Activated gamma-delta T cell treated with anti-CD3 and anti-CD28 coated beads, Interleukin-2, amount 50 U/mL, for 16 hours (primary cell): ENCODE results near the gene UGT1A8.

ENCODE experiments used
- DNase-seq: peaks from one replicate; pipeline ENCODE4 v3.0.0-alpha.2; 2020; ENCODE audit warnings: low read depth

The UGT1A8 gene

GRCh38 chr2:233801357-233802131 is 184.1 kb downstream of the UGT1A8 start:
- no peak for DNase-seq

GRCh38 chr2:233802132-233802815 is 184.8 kb downstream of the UGT1A8 start:
- DNase-seq, result no peak

DNA sequence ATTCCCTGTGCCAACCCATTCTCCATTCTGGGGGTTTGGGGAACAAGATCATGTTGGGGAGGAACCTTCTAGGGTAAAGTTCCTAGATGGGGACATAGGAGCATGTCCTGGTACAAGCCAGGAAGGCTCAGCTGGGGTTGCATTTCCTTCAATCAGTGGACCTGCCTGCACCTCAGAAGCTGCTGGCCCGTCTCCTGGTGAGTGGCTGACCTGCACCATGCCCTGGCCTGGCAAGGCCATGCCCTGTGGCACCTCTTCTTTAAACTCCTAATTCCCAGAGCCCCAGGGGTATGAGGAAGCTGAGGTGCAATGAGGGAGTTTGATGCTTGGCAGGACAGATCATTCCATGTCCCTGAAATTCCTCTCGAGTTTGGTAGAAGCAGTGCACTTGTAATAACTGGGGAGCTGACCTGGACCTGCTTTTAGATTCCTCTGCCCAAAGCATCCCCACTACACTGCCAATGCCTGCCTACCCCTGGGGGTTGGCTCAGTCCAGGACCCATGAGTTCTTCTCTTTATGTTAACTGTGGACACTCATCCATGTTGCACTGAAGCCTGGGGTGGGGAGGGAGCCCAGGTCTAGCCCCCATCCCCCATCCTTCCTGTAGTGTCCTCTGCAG is 186.0 kb downstream of the UGT1A8 start:
- no peak for DNase-seq

GRCh38 chr2:233803994-233804393 is 186.6 kb downstream of the UGT1A8 start:
- DNase-seq, result no peak

DNA sequence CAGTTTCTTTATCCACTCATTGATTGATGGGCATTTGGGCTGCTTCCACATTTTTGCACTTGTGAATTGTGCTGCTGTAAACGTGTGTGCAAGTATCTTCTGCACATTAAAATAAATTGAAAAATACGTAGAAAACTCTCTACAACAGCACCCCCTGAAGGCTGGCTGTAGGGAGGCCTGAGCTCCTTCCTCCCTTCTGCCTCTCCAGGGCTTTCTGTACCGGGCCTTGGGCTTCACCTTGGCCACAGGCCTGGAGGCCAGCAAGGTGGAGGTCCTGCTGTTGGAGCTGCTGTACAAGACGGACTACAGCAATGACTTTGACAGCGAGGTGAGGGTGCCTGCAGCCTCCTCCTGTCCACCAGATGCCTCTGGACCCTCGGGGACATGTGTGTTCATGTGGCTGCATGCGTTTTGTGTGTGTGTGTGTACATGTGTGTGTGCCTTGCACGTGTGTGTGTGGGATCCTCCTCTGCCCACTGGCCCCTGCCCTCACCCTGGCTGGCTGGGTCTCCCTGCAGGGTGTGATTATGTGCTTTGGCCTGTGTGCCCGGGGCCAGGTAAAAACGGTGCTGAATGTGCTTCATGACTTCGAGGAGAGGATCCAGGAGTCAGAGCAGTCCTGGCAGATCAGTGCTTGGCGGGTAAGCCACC is 189.9 kb downstream of the UGT1A8 start:
- DNase-seq, result no peak

DNA sequence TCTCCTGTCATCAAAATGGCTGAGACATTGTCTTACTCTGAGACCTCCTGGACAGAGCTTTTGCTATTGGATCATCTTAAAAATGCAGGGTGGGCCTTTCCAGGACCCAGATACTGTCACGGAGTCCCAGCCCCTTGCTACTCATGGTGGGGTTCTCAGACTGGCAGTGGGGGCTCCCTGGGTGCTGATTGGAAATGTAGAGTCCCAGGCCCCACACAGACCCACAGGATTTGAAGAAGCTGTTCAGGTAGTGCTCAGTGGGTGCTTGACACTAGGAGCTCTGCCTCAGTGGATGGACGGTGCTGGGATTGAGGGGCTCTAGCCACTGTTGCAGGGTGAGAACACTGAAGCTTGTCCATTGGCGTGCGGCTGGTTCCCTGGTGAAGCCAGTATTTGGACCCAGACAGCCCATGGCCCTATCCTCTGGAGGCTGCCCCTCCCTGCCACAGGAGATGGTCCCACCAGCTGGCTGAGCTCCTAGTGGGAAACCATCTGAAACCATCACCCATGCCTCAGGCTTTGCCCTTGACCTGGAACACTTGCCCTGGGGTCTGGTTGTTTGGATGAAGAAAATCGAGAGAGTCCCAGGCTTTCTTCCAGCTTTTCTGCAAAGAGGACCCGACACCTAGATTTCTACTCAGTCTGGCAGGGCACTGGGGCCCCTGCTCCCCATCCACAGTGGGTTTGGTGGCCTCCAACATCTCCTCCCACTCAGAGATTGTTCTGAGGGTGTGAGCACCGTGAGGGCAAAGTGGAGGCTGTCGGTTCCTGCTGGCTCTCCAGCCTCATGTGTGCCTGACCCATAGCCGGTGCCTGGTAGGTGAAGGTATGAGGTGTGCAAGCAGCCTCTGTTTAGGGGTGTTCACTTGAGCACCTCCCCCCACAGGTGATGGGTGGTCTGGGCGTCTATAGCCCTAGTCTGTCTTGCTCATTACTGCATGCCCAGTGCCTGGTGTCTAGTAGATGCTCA is 190.8 kb downstream of the UGT1A8 start:
- DNase-seq, result no peak

- DNase-seq, result no peak
These were observed 193.0 kb downstream of the UGT1A8 start for GRCh38 chr2:233810385-233810784.

- DNase-seq, result no peak
These were observed 193.7 kb downstream of the UGT1A8 start for GRCh38 chr2:233811087-233811486.

GRCh38 chr2:233811732-233812131 is 194.3 kb downstream of the UGT1A8 start:
- no peak for DNase-seq

GRCh38 chr2:233813236-233814055 is 196.0 kb downstream of the UGT1A8 start:
- DNase-seq, result no peak

- no peak for DNase-seq
These were observed 196.8 kb downstream of the UGT1A8 start for GRCh38 chr2:233814056-233814835.

DNA sequence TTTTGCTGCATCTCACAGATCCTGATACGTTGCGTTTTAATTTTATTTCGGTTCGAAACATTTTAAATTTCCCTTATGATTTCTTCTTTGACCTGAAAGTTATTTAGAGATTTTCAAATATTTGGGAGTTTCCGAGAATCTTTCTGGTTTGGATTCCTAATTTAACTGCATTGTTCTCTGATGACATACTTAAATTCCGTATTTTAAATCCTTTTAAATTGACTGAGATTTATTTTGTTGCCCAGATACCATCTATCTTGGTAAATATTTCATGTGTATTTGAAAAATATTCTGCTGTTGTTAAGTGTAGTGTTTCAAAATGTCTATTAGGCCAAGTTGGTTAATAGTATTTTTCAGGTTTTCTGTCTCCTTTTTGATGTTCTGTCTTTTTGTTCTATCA is 198.4 kb downstream of the UGT1A8 start:
- DNase-seq, result no peak

DNA sequence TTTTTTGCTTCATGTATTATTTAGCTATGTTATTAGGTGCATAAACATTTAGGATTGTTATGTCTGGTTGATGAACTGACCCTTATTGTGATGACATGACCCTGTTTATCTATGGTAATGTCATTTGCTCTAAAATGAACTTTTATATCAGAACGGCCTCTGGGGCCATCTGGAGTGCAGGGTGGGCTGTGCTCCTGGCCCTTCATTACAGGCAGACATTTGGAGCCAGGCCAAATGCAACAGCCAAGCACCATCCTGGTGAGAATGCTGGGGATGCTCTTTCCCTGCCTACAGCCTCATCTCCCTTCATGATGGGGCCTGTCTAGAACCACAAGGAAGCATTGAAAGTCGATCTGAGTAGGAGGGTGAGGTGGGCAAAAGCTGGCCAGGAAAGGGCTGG is 198.9 kb downstream of the UGT1A8 start:
- DNase-seq, result no peak

DNA sequence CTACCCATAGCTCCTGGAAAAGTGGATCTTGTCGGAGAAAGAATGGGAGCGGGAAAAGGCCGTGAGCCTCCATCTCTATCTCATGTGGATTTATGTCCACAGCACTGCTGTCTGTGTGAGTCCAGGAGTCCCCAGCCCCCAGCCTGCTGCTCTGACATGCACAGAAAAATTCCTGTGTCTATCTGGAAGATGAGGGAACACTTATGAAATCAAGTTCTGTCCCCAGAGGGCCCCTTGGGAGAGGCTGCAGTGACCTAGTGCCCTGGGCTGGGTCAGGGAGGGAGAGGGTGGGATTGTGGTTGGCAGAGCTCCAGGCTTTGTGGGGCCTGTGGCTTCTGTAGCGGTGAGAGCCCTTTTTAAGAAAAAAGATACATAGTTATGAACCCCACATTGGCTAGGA is 199.3 kb downstream of the UGT1A8 start:
- DNase-seq, result no peak

- DNase-seq, result no peak
These were observed 200.0 kb downstream of the UGT1A8 start for GRCh38 chr2:233817361-233817911.

- DNase-seq, result no peak
These were observed 200.7 kb downstream of the UGT1A8 start for GRCh38 chr2:233817995-233818638.

DNA sequence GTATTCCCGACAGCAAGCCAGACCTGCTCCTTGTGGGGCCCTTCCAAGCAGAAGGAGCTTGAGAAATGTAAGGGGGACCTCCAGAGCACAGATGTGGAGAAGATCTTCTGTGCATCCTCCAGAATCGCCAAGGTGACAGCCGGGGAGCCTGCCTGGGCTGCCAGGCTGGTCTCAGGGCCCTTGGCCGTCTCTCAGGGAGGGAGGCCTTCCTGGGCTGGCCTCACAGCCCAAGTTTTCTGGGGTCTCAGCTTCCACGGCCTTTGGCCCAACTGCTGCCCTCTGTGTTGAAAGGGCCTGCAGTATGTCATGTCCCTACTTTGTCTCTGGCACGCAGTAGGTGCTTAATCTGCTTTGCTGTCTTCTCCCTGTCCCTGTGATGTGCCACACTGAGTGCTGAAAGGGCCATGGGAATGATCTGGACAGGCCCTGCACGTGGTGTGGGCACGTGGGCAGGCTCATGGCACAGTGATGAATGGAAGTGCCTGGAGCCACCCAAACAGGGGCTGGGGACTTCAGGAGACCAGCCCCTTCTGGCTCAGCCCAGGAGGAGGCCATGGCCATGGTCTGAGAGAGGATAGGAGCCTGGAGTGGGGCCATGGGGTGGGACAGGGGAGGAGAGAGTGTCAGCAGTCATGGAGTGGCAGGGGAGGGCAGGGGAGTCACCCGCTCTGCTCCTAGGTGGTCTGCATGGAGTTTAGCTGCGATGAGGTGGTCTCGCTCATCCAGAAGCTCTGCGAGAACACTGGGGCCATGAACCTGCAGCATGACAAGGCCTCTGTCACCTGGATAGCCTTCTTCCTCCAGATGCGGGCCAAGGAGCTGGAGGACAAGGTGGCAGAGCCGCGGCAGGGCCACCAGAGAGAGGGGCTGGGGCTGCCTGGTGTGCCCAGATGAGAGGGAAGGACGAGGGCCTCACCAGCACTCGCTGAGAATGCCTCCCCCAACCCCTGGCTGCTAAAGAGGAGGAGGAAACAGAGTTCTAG is 201.5 kb downstream of the UGT1A8 start:
- no peak for DNase-seq
